ENCODE data around the gene ZNF511. TPM values are rescaled to one million over a fixed set of nuclear protein-coding genes. Genes with fewer than 3 reads are reported as not detected.
A peak's percentile ranks its signal among the peaks of the same experiment; 100 is the strongest.

The ZNF511 gene
- total RNA-seq, 1 donor: 24.6 TPM

DNA sequence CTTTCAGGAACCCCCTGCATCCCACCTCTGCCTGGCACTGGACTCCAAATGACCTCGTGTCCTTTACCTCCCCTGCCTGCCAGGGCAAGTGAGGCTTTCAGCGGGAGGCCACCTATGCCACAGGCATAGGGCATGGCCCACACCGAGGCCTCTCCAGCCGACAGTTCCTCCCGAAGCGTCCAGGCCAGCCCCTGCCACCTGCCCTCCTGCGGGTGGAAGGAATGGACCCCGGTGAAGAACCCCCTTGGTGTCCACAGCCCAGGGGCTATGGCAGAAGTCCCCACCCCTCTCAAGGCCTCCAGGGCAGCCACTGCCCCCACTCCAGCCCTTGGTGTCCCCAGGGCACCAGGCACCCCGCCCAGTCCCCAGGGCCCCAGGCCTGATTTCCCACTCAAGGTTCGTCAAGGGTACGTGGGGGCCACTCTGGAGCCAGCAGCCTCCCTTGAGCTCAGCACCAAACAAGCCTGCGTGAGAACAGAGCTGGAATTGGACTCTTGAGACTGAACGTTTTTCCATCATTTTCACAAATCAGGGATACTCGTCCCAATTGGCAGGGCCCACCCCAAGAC is 46.0 kb downstream of the ZNF511 start:
- no peak overlapping the region for H3K4me2 ChIP-seq (ENCODE audit: insufficient read depth, low read length)
- no peak overlapping the region for H3K27ac ChIP-seq (ENCODE audit: low read depth, low read length)
- H3K36me3 ChIP-seq (ENCODE audit: insufficient read depth, low read length): no peaks in the 10 kb centered on the region
- no peaks in the 10 kb centered on the region for H3K79me2 ChIP-seq (ENCODE audit: insufficient read depth, low read length)
- no peaks in the 10 kb centered on the region for H3K9me3 ChIP-seq (ENCODE audit: low read depth, low read length)
- no peaks in the 10 kb centered on the region for H3K27me3 ChIP-seq (ENCODE audit: insufficient read depth, low read length)
- H3K4me3 ChIP-seq (ENCODE audit: insufficient read depth, low read length): no peak overlapping the region
- TF ChIP-seq, protein P1, sequence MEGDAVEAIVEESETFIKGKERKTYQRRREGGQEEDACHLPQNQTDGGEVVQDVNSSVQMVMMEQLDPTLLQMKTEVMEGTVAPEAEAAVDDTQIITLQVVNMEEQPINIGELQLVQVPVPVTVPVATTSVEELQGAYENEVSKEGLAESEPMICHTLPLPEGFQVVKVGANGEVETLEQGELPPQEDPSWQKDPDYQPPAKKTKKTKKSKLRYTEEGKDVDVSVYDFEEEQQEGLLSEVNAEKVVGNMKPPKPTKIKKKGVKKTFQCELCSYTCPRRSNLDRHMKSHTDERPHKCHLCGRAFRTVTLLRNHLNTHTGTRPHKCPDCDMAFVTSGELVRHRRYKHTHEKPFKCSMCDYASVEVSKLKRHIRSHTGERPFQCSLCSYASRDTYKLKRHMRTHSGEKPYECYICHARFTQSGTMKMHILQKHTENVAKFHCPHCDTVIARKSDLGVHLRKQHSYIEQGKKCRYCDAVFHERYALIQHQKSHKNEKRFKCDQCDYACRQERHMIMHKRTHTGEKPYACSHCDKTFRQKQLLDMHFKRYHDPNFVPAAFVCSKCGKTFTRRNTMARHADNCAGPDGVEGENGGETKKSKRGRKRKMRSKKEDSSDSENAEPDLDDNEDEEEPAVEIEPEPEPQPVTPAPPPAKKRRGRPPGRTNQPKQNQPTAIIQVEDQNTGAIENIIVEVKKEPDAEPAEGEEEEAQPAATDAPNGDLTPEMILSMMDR (IDR thresholded peaks at IDR 0.05; ENCODE audit: extremely low read depth, low read depth, low read length): no peak
- no peaks in the 10 kb centered on the region for H4K20me1 ChIP-seq (ENCODE audit: insufficient read depth, low read length)
- H2AFZ ChIP-seq (ENCODE audit: low read length): no peak overlapping the region
- no peak for DNase-seq (ENCODE audit: insufficient read length, low spot score, missing footprints)
- H3K4me1 ChIP-seq (ENCODE audit: insufficient read depth, low read length): no peaks in the 10 kb centered on the region

DNA sequence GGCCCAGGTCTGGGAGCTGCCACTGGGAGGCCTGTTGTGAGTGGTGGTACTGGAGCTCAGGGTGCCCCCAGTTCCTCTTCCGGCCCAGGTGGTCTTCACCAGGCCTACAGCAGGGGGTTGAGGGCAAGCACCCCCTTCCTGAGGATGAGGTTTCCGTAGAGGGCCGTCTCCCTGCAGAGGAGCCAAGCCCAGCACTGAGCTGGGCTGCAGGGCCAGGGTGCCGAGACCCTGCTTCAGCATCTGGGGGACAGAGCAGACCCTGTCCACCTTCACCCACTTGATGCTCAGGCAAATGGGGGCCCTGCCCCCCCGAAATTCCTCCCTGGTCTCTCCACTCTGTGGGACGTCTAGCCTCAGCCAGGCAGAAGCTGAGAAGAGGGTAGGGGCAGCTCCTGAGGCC is 46.6 kb downstream of the ZNF511 start:
- TF ChIP-seq, protein P1 (IDR thresholded peaks at IDR 0.05; ENCODE audit: extremely low read depth, low read depth, low read length): no peak
- Histone ChIP-seq H3K4me2 (ENCODE audit: insufficient read depth, low read length) (no peak overlapping the region), H3K79me2 (ENCODE audit: insufficient read depth, low read length) (no peaks in the 10 kb centered on the region)

DNA sequence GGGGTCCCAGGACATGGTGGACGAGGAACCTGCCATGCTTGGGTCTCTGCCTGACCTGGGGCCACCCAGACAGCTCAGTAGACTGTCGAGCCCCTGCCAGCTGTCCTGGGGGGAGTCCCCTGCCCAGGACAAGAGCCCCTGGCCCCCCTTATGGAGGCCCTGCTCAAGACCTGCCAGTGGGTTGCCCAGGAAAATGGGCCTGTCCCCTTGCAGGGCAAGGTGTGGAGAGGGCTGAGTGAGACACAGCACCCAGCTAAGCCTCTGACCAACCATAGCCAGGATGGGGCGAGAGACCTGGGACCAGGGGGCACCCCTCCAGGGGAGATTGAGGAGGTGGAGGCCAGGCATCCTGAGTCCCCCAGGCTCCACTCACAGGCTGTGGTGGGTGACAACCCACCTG is 47.3 kb downstream of the ZNF511 start:
- Histone ChIP-seq H3K27ac (ENCODE audit: low read depth, low read length) (no peak overlapping the region), H3K36me3 (ENCODE audit: insufficient read depth, low read length) (no peaks in the 10 kb centered on the region), H3K4me2 (ENCODE audit: insufficient read depth, low read length) (no peak overlapping the region), H3K27me3 (ENCODE audit: insufficient read depth, low read length) (no peaks in the 10 kb centered on the region), H3K79me2 (ENCODE audit: insufficient read depth, low read length) (no peaks in the 10 kb centered on the region), H3K9me3 (ENCODE audit: low read depth, low read length) (no peaks in the 10 kb centered on the region), H3K4me1 (ENCODE audit: insufficient read depth, low read length) (no peaks in the 10 kb centered on the region), H3K4me3 (ENCODE audit: insufficient read depth, low read length) (no peak overlapping the region), H4K20me1 (ENCODE audit: insufficient read depth, low read length) (no peaks in the 10 kb centered on the region), H2AFZ (ENCODE audit: low read length) (no peak overlapping the region)
- TF ChIP-seq, protein P1 (IDR thresholded peaks at IDR 0.05; ENCODE audit: extremely low read depth, low read depth, low read length): no peak
- DNase-seq (ENCODE audit: insufficient read length, low spot score, missing footprints): no peak

More for the DNA sequence above, 46.6 kb downstream of the ZNF511 start:
- Histone ChIP-seq H3K27ac (ENCODE audit: low read depth, low read length) (no peak overlapping the region), H4K20me1 (ENCODE audit: insufficient read depth, low read length) (no peaks in the 10 kb centered on the region), H3K27me3 (ENCODE audit: insufficient read depth, low read length) (no peaks in the 10 kb centered on the region), H3K4me3 (ENCODE audit: insufficient read depth, low read length) (no peak overlapping the region), H2AFZ (ENCODE audit: low read length) (no peak overlapping the region), H3K9me3 (ENCODE audit: low read depth, low read length) (no peaks in the 10 kb centered on the region), H3K4me1 (ENCODE audit: insufficient read depth, low read length) (no peaks in the 10 kb centered on the region), H3K36me3 (ENCODE audit: insufficient read depth, low read length) (no peaks in the 10 kb centered on the region)
- no peak for DNase-seq (ENCODE audit: insufficient read length, low spot score, missing footprints)

DNA sequence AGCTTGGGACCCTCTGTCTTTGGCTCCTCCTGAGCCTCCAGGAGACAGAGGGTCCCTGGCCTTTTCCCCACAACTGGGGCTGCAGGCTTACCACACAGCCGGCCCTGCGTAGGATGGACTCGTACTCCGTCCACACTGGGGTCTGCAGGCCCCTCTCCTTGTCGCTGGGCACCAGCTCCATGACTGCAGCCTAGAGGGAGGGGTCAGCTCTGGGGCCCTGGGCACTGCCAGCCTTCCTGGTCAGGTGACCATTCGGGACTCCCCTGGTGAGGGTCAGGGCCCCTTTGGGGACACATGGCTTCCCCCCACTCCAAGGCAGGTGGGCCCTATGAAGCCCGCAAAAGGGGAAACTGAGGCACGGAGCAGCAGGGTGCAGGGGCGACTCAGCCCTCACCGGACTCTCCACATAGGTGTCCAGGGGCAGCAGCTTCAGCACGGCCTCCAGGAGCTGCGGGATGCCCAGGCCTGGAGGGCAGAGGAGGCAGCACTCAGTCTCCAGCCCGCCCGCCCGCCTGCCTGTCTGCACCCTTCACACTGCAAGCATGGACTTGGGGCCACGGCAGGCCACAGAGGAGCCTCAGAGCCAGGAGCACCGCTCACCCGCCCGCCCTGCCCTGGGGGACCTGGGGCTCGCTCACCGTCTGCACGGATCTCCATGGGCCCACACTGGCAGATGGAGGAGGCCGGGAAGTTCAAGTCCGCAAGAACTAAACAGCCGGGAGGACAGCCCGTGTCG is 48.0 kb downstream of the ZNF511 start:
- Histone ChIP-seq H3K36me3 (ENCODE audit: insufficient read depth, low read length) (no peaks in the 10 kb centered on the region), H3K9me3 (ENCODE audit: low read depth, low read length) (no peaks in the 10 kb centered on the region), H3K4me1 (ENCODE audit: insufficient read depth, low read length) (no peaks in the 10 kb centered on the region), H3K4me3 (ENCODE audit: insufficient read depth, low read length) (peak overlapping the region; percentile 71), H3K27me3 (ENCODE audit: insufficient read depth, low read length) (no peaks in the 10 kb centered on the region), H3K4me2 (ENCODE audit: insufficient read depth, low read length) (peak overlapping the region; percentile 72), H2AFZ (ENCODE audit: low read length) (peak overlapping the region; percentile 70), H3K79me2 (ENCODE audit: insufficient read depth, low read length) (no peaks in the 10 kb centered on the region), H3K27ac (ENCODE audit: low read depth, low read length) (no peak overlapping the region), H4K20me1 (ENCODE audit: insufficient read depth, low read length) (no peaks in the 10 kb centered on the region)
- TF ChIP-seq, protein P1 (IDR thresholded peaks at IDR 0.05; ENCODE audit: extremely low read depth, low read depth, low read length): no peak
- DNase-seq (ENCODE audit: insufficient read length, low spot score, missing footprints): peak; percentile 82

All from osteoblast (primary cell).